ENCODE results near the gene BPIFA3. TPM values are rescaled to one million over a fixed set of nuclear protein-coding genes. Genes with fewer than 3 reads are reported as not detected.

The BPIFA3 gene
- total RNA-seq = not detected in 2 replicates
- polyA plus RNA-seq = not detected in 2 replicates
- polyA plus RNA-seq (2012) = not detected in 2 replicates
- polyA minus RNA-seq (ENCODE audit: low replicate concordance) = not detected in 2 replicates

GRCh38 chr20:33217052-33217451 is at the start of gene BPIFA3:
BPIFA3 (plus strand) TSS chr20:33217352; CDS start chr20:33217537, 185 bp downstream.
- no peak for DNase-seq (ENCODE audit: low read depth in 2 of 2)
- Histone ChIP-seq H3K4me1 (ENCODE audit: control insufficient read depth, extremely low read depth, insufficient read depth, low read length) (no peaks in the 10 kb centered on the region), H3K9me3 (ENCODE audit: control insufficient read depth, insufficient read depth, low read depth, low read length) (no peaks in the 10 kb centered on the region), H3K27ac (ENCODE audit: insufficient read depth, low read length) (no peak within 1 kb of the TSS), H3K27me3 (ENCODE audit: control insufficient read depth, insufficient read depth, low read length) (no peaks in the 10 kb centered on the region), H3K36me3 (ENCODE audit: control insufficient read depth, insufficient read depth, low read length) (no peaks in the 10 kb centered on the region), H3K9ac (ENCODE audit: insufficient read depth, low read length) (no peak within 1 kb of the TSS), H3K79me2 (ENCODE audit: control insufficient read depth, insufficient read depth, low read length) (no peaks in the 10 kb centered on the region), H3K4me3 (replicated peaks in 1 of 4; ENCODE audit: control extremely low read depth in 1 of 4, insufficient read depth in 1 of 4, low read depth in 3 of 4, low read length in 4 of 4) (no peak within 1 kb of the TSS), H2AFZ (ENCODE audit: low read length) (no peak within 1 kb of the TSS), H4K20me1 (ENCODE audit: control insufficient read depth, extremely low read depth, insufficient read depth, low read length) (no peaks in the 10 kb centered on the region), H3K4me2 (ENCODE audit: extremely low read depth, insufficient read depth, low read length) (no peak within 1 kb of the TSS)
- TF ChIP-seq EZH2 (IDR thresholded peaks at IDR 0.05; ENCODE audit: low read length, missing control alignments) = no peak
- TF ChIP-seq, protein P1, sequence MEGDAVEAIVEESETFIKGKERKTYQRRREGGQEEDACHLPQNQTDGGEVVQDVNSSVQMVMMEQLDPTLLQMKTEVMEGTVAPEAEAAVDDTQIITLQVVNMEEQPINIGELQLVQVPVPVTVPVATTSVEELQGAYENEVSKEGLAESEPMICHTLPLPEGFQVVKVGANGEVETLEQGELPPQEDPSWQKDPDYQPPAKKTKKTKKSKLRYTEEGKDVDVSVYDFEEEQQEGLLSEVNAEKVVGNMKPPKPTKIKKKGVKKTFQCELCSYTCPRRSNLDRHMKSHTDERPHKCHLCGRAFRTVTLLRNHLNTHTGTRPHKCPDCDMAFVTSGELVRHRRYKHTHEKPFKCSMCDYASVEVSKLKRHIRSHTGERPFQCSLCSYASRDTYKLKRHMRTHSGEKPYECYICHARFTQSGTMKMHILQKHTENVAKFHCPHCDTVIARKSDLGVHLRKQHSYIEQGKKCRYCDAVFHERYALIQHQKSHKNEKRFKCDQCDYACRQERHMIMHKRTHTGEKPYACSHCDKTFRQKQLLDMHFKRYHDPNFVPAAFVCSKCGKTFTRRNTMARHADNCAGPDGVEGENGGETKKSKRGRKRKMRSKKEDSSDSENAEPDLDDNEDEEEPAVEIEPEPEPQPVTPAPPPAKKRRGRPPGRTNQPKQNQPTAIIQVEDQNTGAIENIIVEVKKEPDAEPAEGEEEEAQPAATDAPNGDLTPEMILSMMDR (conservative IDR thresholded peaks at IDR 0.05 in 1 of 2, IDR thresholded peaks at IDR 0.05 in 1 of 2; ENCODE audit: low read depth in 1 of 2, low read length in 2 of 2) = no peak

- no peak within 1 kb of the TSS for H3K4me2 ChIP-seq (ENCODE audit: extremely low read depth, insufficient read depth, low read length)
- H3K9ac ChIP-seq (ENCODE audit: insufficient read depth, low read length) = no peak within 1 kb of the TSS
- DNase-seq (ENCODE audit: low read depth in 2 of 2) = no peak
- H2AFZ ChIP-seq (ENCODE audit: low read length) = no peak within 1 kb of the TSS
- no peaks in the 10 kb centered on the region for H3K9me3 ChIP-seq (ENCODE audit: control insufficient read depth, insufficient read depth, low read depth, low read length)
- no peaks in the 10 kb centered on the region for H3K4me1 ChIP-seq (ENCODE audit: control insufficient read depth, extremely low read depth, insufficient read depth, low read length)
- H3K27me3 ChIP-seq (ENCODE audit: control insufficient read depth, insufficient read depth, low read length) = no peaks in the 10 kb centered on the region
- H3K27ac ChIP-seq (ENCODE audit: insufficient read depth, low read length) = no peak within 1 kb of the TSS
- no peaks in the 10 kb centered on the region for H4K20me1 ChIP-seq (ENCODE audit: control insufficient read depth, extremely low read depth, insufficient read depth, low read length)
- no peaks in the 10 kb centered on the region for H3K79me2 ChIP-seq (ENCODE audit: control insufficient read depth, insufficient read depth, low read length)
- TF ChIP-seq EZH2 (IDR thresholded peaks at IDR 0.05; ENCODE audit: low read length, missing control alignments) = no peak
- TF ChIP-seq, protein P1 (conservative IDR thresholded peaks at IDR 0.05 in 1 of 2, IDR thresholded peaks at IDR 0.05 in 1 of 2; ENCODE audit: low read depth in 1 of 2, low read length in 2 of 2) = no peak
- H3K4me3 ChIP-seq (replicated peaks in 1 of 4; ENCODE audit: control extremely low read depth in 1 of 4, insufficient read depth in 1 of 4, low read depth in 3 of 4, low read length in 4 of 4) = no peak within 1 kb of the TSS
- H3K36me3 ChIP-seq (ENCODE audit: control insufficient read depth, insufficient read depth, low read length) = no peaks in the 10 kb centered on the region
Measured at GRCh38 chr20:33167859-33168258, 49.3 kb upstream of the BPIFA3 start, which contains the start of gene BPIFA2. BPIFA2 (plus strand) TSS chr20:33168159; CDS start chr20:33169146, 987 bp downstream.

- no peak overlapping the region for H3K27ac ChIP-seq (ENCODE audit: insufficient read depth, low read length)
Measured at GRCh38 chr20:33169176-33169794, 47.9 kb upstream of the BPIFA3 start.

More at GRCh38 chr20:33169176-33169794, 47.9 kb upstream of the BPIFA3 start:
- H3K27me3 ChIP-seq (ENCODE audit: control insufficient read depth, insufficient read depth, low read length) = no peaks in the 10 kb centered on the region
- no peaks in the 10 kb centered on the region for H3K79me2 ChIP-seq (ENCODE audit: control insufficient read depth, insufficient read depth, low read length)
- no peak for TF ChIP-seq EZH2 (IDR thresholded peaks at IDR 0.05; ENCODE audit: low read length, missing control alignments)
- TF ChIP-seq, protein P1 (conservative IDR thresholded peaks at IDR 0.05 in 1 of 2, IDR thresholded peaks at IDR 0.05 in 1 of 2; ENCODE audit: low read depth in 1 of 2, low read length in 2 of 2) = peak; percentile 30 to 58
- H3K9ac ChIP-seq (ENCODE audit: insufficient read depth, low read length) = no peak overlapping the region
- H3K36me3 ChIP-seq (ENCODE audit: control insufficient read depth, insufficient read depth, low read length) = no peaks in the 10 kb centered on the region
- DNase-seq (ENCODE audit: low read depth in 2 of 2) = no peak
- no peaks in the 10 kb centered on the region for H3K4me1 ChIP-seq (ENCODE audit: control insufficient read depth, extremely low read depth, insufficient read depth, low read length)
- H3K4me3 ChIP-seq (replicated peaks in 1 of 4; ENCODE audit: control extremely low read depth in 1 of 4, insufficient read depth in 1 of 4, low read depth in 3 of 4, low read length in 4 of 4) = no peak overlapping the region
- no peak overlapping the region for H3K4me2 ChIP-seq (ENCODE audit: extremely low read depth, insufficient read depth, low read length)
- H3K9me3 ChIP-seq (ENCODE audit: control insufficient read depth, insufficient read depth, low read depth, low read length) = no peaks in the 10 kb centered on the region
- H2AFZ ChIP-seq (ENCODE audit: low read length) = no peak overlapping the region
- H4K20me1 ChIP-seq (ENCODE audit: control insufficient read depth, extremely low read depth, insufficient read depth, low read length) = no peaks in the 10 kb centered on the region
